Measurements from ENCODE around the gene SEZ6L.

SEZ6L gene

GRCh38 chr22:26251869-26252268 is 82.6 kb downstream of the SEZ6L start:
- no peak for DNase-seq

- no peak for DNase-seq
These were observed 90.2 kb downstream of the SEZ6L start for GRCh38 chr22:26259510-26259909.

- DNase-seq: no peak
These were observed 94.9 kb downstream of the SEZ6L start for GRCh38 chr22:26264162-26264561.

GRCh38 chr22:26265281-26265680 is 96.0 kb downstream of the SEZ6L start:
- no peak for DNase-seq

GRCh38 chr22:26265909-26266308 is 96.6 kb downstream of the SEZ6L start:
- no peak for DNase-seq

- DNase-seq: no peak
These were observed 98.6 kb downstream of the SEZ6L start for GRCh38 chr22:26267856-26268255.

- DNase-seq: no peak
These were observed 100.3 kb downstream of the SEZ6L start for GRCh38 chr22:26269572-26269971.

GRCh38 chr22:26271427-26271826 is 102.2 kb downstream of the SEZ6L start:
- DNase-seq: no peak

- DNase-seq: no peak
These were observed 103.9 kb downstream of the SEZ6L start for GRCh38 chr22:26273011-26273675.

- no peak for DNase-seq
These were observed 107.4 kb downstream of the SEZ6L start for GRCh38 chr22:26276529-26277160.

GRCh38 chr22:26281941-26282340 is 112.7 kb downstream of the SEZ6L start:
- DNase-seq: no peak

- DNase-seq: no peak
These were observed 114.1 kb downstream of the SEZ6L start for GRCh38 chr22:26283330-26283729.

GRCh38 chr22:26285632-26286031 is 116.4 kb downstream of the SEZ6L start:
- no peak for DNase-seq

GRCh38 chr22:26286091-26286820 is 117.0 kb downstream of the SEZ6L start:
- no peak for DNase-seq

GRCh38 chr22:26287382-26288225 is 118.3 kb downstream of the SEZ6L start:
- no peak for DNase-seq

GRCh38 chr22:26289611-26290101 is 120.4 kb downstream of the SEZ6L start:
- no peak for DNase-seq

- DNase-seq: no peak
These were observed 122.8 kb downstream of the SEZ6L start for GRCh38 chr22:26291940-26292666.

- DNase-seq: no peak
These were observed 123.4 kb downstream of the SEZ6L start for GRCh38 chr22:26292667-26292995.

GRCh38 chr22:26295563-26296126 is 126.4 kb downstream of the SEZ6L start:
- no peak for DNase-seq

- DNase-seq: no peak
These were observed 129.5 kb downstream of the SEZ6L start for GRCh38 chr22:26298605-26299310.

GRCh38 chr22:26302726-26303125 is 133.5 kb downstream of the SEZ6L start:
- DNase-seq: no peak

All from stimulated activated CD4-positive, alpha-beta T cell treated with anti-CD3 and anti-CD28 coated beads, Interleukin-4, amount 100 ng/mL, for 24 hours (primary cell).